Measurements from ENCODE around the gene CD22. TPM values are rescaled to one million over a fixed set of nuclear protein-coding genes. Genes with fewer than 3 reads are reported as not detected.

CD22 gene
- total and polyA plus RNA-seq, 2 of the 4 experiments (the other 2 are of a cell fraction), result 0.18 to 0.22 TPM

DNA sequence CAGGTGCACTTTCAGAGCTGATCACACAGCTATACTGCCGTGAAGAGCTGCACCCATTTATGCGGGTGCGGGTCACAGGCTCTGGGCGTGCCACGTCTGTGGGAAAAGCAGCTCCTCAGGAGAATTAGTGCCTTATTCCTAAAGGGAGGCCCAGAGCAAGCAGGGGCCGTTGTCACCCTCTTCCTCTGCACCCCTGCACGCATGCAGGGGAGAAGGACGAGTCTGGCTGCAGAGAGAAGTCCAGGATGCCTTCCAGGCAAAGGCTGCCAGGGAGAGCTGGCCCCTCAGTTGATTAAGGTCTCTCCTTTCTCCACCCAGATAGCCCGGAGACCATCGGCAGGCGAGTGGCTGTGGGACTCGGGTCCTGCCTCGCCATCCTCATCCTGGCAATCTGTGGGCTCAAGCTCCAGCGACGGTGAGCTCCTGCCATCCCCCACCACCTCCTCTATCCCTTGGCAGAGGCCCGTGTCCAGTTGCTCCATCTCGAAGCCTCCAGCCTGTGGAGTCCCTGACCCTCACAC, 15.6 kb downstream of the CD22 start:
- 100% methylated on average over 4 of the region's 17 CpGs; no CpG with 5 or more reads in 1 of the 2 experiments for WGBS, 2 experiments (ENCODE audit: extremely low coverage in 2 of 2, insufficient read length in 1 of 2)
- Histone ChIP-seq H3K4ac (ENCODE audit: low read depth, low read length) (no peak overlapping the region), H4K8ac (ENCODE audit: low read depth in 2 of 2, low read length in 2 of 2) (no peak overlapping the region), H3K56ac (ENCODE audit: extremely low read depth, insufficient read depth, low read length) (no peak overlapping the region), H3K9ac (ENCODE audit: low read depth, low read length) (no peak overlapping the region), H3K18ac (ENCODE audit: low read depth, low read length) (no peak overlapping the region), H3K14ac (replicated peaks; ENCODE audit: low read depth, low read length) (no peak overlapping the region), H3K79me1 (ENCODE audit: low read depth in 1 of 2, low read length in 2 of 2) (no peaks in the 10 kb centered on the region), H4K91ac (ENCODE audit: insufficient read depth, low read depth, low read length) (no peak overlapping the region), H3K9me1 (ENCODE audit: insufficient read depth, low read length) (no peaks in the 10 kb centered on the region), H4K20me1 (ENCODE audit: insufficient read depth, low read length) (no peaks in the 10 kb centered on the region), H3K9me3 (ENCODE audit: control insufficient read depth, insufficient read depth, low read length) (no peaks in the 10 kb centered on the region), H2AK9ac (replicated peaks; ENCODE audit: low read depth, low read length, poor library complexity) (no peak overlapping the region), H2AFZ (replicated peaks; ENCODE audit: low read length, poor library complexity) (no peak overlapping the region), H2BK120ac (ENCODE audit: low read depth, low read length) (no peak overlapping the region), H4K5ac (ENCODE audit: low read depth, low read length) (no peak overlapping the region), H3K36me3 (ENCODE audit: control insufficient read depth, insufficient read depth, low read length) (no peaks in the 10 kb centered on the region), H2BK20ac (ENCODE audit: low read depth, low read length) (no peak overlapping the region), H3K27me3 (ENCODE audit: control insufficient read depth, insufficient read depth, low read length) (peaks cover 11% of the 10 kb centered on the region), H3K27ac (ENCODE audit: insufficient read depth, low read length) (no peak overlapping the region), H2AK5ac (ENCODE audit: low read depth, low read length) (no peak overlapping the region), H3K4me3 (ENCODE audit: insufficient read depth, low read depth, low read length) (no peak overlapping the region), H3K23ac (ENCODE audit: low read depth, low read length) (no peak overlapping the region), H2BK15ac (ENCODE audit: low read depth, low read length) (no peak overlapping the region), H3K4me2 (ENCODE audit: low read depth, low read length) (no peak overlapping the region), H3K4me1 (ENCODE audit: control insufficient read depth, insufficient read depth, low read length) (no peaks in the 10 kb centered on the region), H2BK5ac (ENCODE audit: low read depth, low read length, poor library complexity, severe bottlenecking) (no peak overlapping the region)
- ChIA-PET CTCF (no interaction called here), POLR2A (ENCODE audit: unreplicated experiment) (no interaction called here)
- in situ Hi-C loops (cut with MboI; ENCODE audit: low sequenced_read_pairs), result loop anchor here (25.0 kb wide), 1 partner anchor 243 kb away; the partner anchor contains the start of gene PMIS2
- BruUV-seq (replicated peaks), result no TSS peak
- dilution Hi-C loops (cut with HindIII; ENCODE audit: low sequenced_read_pairs, unreplicated experiment), result no loop called here
- DNase-seq, result no peak
- intact Hi-C loops (cut with micrococcal nuclease), result no loop called here
- ATAC-seq (ENCODE audit: low read depth), result no peak
- TF ChIP-seq MAZ (IDR thresholded peaks at IDR 0.05; ENCODE audit: borderline replicate concordance, low read depth, low read length) (no peak), RAD21 (IDR thresholded peaks at IDR 0.05; ENCODE audit: low read length) (no peak), CEBPB (IDR thresholded peaks at IDR 0.05; ENCODE audit: low read depth, low read length) (no peak), NFE2L2 (IDR thresholded peaks at IDR 0.05; ENCODE audit: low read depth, low read length) (no peak), SMC3 (IDR thresholded peaks at IDR 0.05; ENCODE audit: low read depth, low read length) (no peak), CTCF (conservative IDR thresholded peaks at IDR 0.05; ENCODE audit: low read depth, low read length) (no peak), CHD1 (IDR thresholded peaks at IDR 0.05; ENCODE audit: low read depth, low read length) (no peak), POLR2A (IDR thresholded peaks at IDR 0.05; ENCODE audit: low read depth, low read length) (no peak), MAFK (IDR thresholded peaks at IDR 0.05; ENCODE audit: low read depth, low read length) (no peak), BHLHE40 (IDR thresholded peaks at IDR 0.05; ENCODE audit: low read depth, low read length) (no peak), ELK1 (IDR thresholded peaks at IDR 0.05; ENCODE audit: borderline replicate concordance, low read depth, low read length) (no peak), RCOR1 (IDR thresholded peaks at IDR 0.05; ENCODE audit: insufficient replicate concordance, low read length) (no peak), MXI1 (IDR thresholded peaks at IDR 0.05; ENCODE audit: borderline replicate concordance, low read depth, low read length) (no peak), FOS (IDR thresholded peaks at IDR 0.05; ENCODE audit: low read depth, low read length) (no peak), USF2 (IDR thresholded peaks at IDR 0.05; ENCODE audit: low read depth, low read length) (no peak), RFX5 (IDR thresholded peaks at IDR 0.05; ENCODE audit: low read depth, low read length) (no peak)

Data from IMR-90 (cell line).